ENCODE data around the gene RGL3. TPM values are rescaled to one million over a fixed set of nuclear protein-coding genes. Genes with fewer than 3 reads are reported as not detected.

RGL3 gene
- total and polyA plus RNA-seq, 2 experiments from 2014 or later, result 0.54 to 1.4 TPM

DNA sequence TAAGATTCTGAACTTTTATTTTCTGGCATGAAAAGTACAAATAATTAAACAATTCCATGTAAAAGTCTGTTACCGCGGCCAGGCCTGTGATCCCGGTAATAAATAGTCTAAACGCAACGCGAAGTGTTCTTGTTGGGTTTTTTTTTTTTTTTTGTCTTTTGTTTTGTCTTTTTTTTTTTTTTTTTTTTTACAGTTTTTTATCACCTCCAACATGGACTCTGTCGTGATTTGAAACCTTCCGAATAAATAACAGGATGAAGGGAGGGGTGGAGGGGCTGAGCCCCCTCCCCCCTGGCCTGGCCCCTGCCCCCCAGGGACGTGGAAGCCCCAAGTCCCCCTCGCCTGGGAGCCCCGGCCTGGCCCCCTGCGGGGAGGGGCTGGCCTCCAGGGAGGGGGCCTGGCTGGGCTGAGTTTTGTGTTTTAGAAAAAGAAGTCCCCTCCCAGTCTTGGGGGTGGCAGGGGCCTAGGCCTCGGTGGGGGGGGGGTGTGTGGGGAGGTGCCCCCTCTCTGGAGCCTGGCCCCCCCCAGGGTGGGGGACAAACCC, 32.3 kb upstream of the RGL3 start:
- no peak for TF ChIP-seq EZH2phosphoT487 (IDR thresholded peaks at IDR 0.05; ENCODE audit: insufficient read depth, low read depth)
- no peak for TF ChIP-seq EZH2 (IDR thresholded peaks at IDR 0.05; ENCODE audit: insufficient read depth, poor library complexity, severe bottlenecking)
- Histone ChIP-seq H3F3A (ENCODE audit: insufficient read depth) (no peaks in the 10 kb centered on the region), H3K4me1 (ENCODE audit: insufficient read depth) (no peaks in the 10 kb centered on the region), H3K4me3 (no peak overlapping the region), H3K79me2 (ENCODE audit: insufficient read depth) (no peaks in the 10 kb centered on the region), H3K36me3 (ENCODE audit: low read depth) (peaks cover 7% of the 10 kb centered on the region; the same call in 1 of the 2 replicates), H3K9ac (no peak overlapping the region), H3K4me2 (ENCODE audit: unreplicated experiment) (no peak overlapping the region), H4K20me1 (ENCODE audit: insufficient read depth) (no peaks in the 10 kb centered on the region), H3K9me2 (ENCODE audit: insufficient read depth) (no peaks in the 10 kb centered on the region), H3K27me3 (replicated peaks; ENCODE audit: insufficient read depth) (no peaks in the 10 kb centered on the region), H3K27ac (no peak overlapping the region), H3K9me3 (ENCODE audit: low read depth) (no peaks in the 10 kb centered on the region), H2AFZ (no peak overlapping the region)
- whole genome bisulfite sequencing, 2 experiments (ENCODE audit: low coverage in 1 of 2, low lambda C conversion rate in 2 of 2, missing lambda C conversion rate in 2 of 2), result 17 to 18% methylated on average over 9 to 13 of the region's 13 CpGs
- in situ Hi-C loops (cut with MboI), result loop anchor here (25.0 kb wide), 1 partner anchor 164 kb away; the partner anchor contains the start of gene TSPAN16
- no peak for DNase-seq

DNA sequence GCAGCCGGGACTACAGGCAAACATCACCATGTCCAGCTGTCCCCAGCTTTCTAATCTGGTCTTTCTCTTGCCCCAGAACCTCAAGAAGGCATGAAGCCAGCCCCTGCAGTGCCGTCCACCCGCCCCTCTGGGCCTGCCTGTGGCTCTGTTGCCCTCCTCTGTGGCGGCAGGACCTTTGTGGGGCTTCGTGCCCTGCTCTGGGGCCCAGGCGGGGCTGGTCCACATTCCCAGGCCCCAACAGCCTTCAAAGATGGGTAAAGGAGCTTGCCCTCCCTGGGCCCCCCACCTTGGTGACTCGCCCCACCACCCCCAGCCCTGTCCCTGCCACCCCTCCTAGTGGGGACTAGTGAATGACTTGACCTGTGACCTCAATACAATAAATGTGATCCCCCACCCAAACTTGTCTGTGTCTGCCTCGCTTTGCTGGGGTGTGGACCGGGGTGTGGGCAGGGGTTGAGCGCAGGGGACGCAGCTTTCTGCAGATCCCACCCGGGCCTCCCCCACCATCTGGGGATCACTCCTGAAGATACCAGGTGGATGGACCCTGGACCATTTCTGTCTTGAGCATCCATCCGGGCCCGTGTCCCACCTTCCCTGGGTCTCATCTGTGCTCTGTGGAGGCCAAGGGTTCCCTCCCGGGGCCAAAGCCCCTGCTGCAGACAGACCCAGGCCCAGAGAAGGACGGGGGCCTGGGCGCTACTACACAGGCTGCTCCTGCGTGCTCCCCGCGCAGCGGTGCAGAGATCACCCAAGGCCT, 31.6 kb upstream of the RGL3 start:
- in situ Hi-C loops (cut with MboI), result loop anchor here (25.0 kb wide), 1 partner anchor 163 kb away; the partner anchor contains the start of gene TSPAN16
- no peak overlapping the region for H2AFZ ChIP-seq
- DNase-seq, result no peak

DNA sequence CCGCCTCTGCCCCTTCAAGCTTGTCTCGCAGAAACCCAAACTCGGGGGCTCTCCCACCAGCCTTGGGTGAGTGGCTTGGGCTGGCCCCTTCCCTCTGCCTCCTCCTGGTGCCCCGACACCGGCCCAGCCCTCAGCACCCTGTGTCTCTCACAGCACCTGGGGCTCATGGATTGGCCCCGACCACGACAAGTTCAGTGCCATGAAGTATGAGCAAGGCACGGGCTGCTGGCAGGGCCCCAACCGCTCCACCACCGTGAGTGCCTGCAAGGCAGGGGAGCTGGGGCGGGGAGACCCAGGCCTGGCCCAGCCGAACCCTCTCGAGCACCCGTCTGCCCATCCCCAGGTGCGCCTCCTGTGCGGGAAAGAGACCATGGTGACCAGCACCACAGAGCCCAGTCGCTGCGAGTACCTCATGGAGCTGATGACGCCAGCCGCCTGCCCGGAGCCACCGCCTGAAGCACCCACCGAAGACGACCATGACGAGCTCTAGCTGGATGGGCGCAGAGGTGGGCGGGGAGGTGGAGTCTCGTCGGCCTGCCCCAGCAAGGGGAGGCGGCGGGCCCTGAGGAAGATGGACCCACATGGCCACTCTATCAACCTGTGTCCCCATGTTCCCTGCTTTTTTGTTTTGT, 29.9 kb upstream of the RGL3 start:
- Histone ChIP-seq H3K4me2 (ENCODE audit: unreplicated experiment) (no peak overlapping the region), H3K36me3 (ENCODE audit: low read depth) (peaks cover 7% of the 10 kb centered on the region; the same call in 1 of the 2 replicates)
- 95 to 96% methylated on average over 28 to 31 of the region's 31 CpGs for WGBS, 2 experiments (ENCODE audit: low coverage in 1 of 2, low lambda C conversion rate in 2 of 2, missing lambda C conversion rate in 2 of 2)

More for the DNA sequence above, 31.6 kb upstream of the RGL3 start:
- Histone ChIP-seq H4K20me1 (ENCODE audit: insufficient read depth) (no peaks in the 10 kb centered on the region), H3K4me1 (ENCODE audit: insufficient read depth) (no peaks in the 10 kb centered on the region), H3K9me2 (ENCODE audit: insufficient read depth) (no peaks in the 10 kb centered on the region), H3K4me2 (ENCODE audit: unreplicated experiment) (no peak overlapping the region), H3K9me3 (ENCODE audit: low read depth) (no peaks in the 10 kb centered on the region), H3K36me3 (ENCODE audit: low read depth) (peaks cover 7% of the 10 kb centered on the region; the same call in 1 of the 2 replicates), H3K79me2 (ENCODE audit: insufficient read depth) (no peaks in the 10 kb centered on the region), H3K27me3 (replicated peaks; ENCODE audit: insufficient read depth) (no peaks in the 10 kb centered on the region), H3K4me3 (no peak overlapping the region), H3K27ac (no peak overlapping the region), H3K9ac (no peak overlapping the region), H3F3A (ENCODE audit: insufficient read depth) (no peaks in the 10 kb centered on the region)
- 84 to 86% methylated on average over 20 to 21 of the region's 21 CpGs for WGBS, 2 experiments (ENCODE audit: low coverage in 1 of 2, low lambda C conversion rate in 2 of 2, missing lambda C conversion rate in 2 of 2)
- TF ChIP-seq EZH2phosphoT487 (IDR thresholded peaks at IDR 0.05; ENCODE audit: insufficient read depth, low read depth) (no peak), EZH2 (IDR thresholded peaks at IDR 0.05; ENCODE audit: insufficient read depth, poor library complexity, severe bottlenecking) (no peak)

DNA sequence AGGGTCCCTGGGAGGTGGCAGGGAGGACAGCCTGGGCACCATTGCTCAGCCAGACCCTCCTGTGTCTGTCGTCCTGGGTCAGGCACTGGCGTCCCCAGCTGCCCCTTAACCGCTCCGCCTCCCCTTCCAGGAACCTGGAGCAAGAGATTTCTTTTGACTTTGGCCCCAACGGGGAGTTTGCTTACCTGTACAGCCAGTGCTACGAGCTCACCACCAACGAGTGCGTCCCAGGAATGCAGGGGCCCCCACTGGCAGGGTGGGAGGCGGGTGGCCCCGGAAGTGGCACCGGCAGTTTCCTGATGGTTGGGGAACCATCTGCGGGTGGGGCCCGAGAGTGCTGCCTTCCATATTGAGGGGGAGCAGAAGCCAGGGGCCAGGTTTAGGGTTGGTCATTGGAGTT, 29.3 kb upstream of the RGL3 start:
- H3K4me1 ChIP-seq (ENCODE audit: insufficient read depth), result no peaks in the 10 kb centered on the region
- no peak overlapping the region for H3K4me2 ChIP-seq (ENCODE audit: unreplicated experiment)
- H3F3A ChIP-seq (ENCODE audit: insufficient read depth), result no peaks in the 10 kb centered on the region
- no peak overlapping the region for H3K9ac ChIP-seq
- H2AFZ ChIP-seq, result no peak overlapping the region
- H3K9me3 ChIP-seq (ENCODE audit: low read depth), result no peaks in the 10 kb centered on the region
- no peak overlapping the region for H3K4me3 ChIP-seq
- no peak overlapping the region for H3K27ac ChIP-seq
- no peaks in the 10 kb centered on the region for H4K20me1 ChIP-seq (ENCODE audit: insufficient read depth)
- TF ChIP-seq EZH2phosphoT487 (IDR thresholded peaks at IDR 0.05; ENCODE audit: insufficient read depth, low read depth) (no peak), EZH2 (IDR thresholded peaks at IDR 0.05; ENCODE audit: insufficient read depth, poor library complexity, severe bottlenecking) (no peak)
- in situ Hi-C loops (cut with MboI), result no loop called here
- no peak for DNase-seq
- H3K79me2 ChIP-seq (ENCODE audit: insufficient read depth), result no peaks in the 10 kb centered on the region
- H3K36me3 ChIP-seq (ENCODE audit: low read depth), result peaks cover 7% of the 10 kb centered on the region; the same call in 1 of the 2 replicates
- 94 to 95% methylated on average over 13 of the region's 13 CpGs for WGBS, 2 experiments (ENCODE audit: low coverage in 1 of 2, low lambda C conversion rate in 2 of 2, missing lambda C conversion rate in 2 of 2)
- no peaks in the 10 kb centered on the region for H3K9me2 ChIP-seq (ENCODE audit: insufficient read depth)
- H3K27me3 ChIP-seq (replicated peaks; ENCODE audit: insufficient read depth), result no peaks in the 10 kb centered on the region

More for the DNA sequence above, 29.9 kb upstream of the RGL3 start:
- no peaks in the 10 kb centered on the region for H3K79me2 ChIP-seq (ENCODE audit: insufficient read depth)
- H3K9me3 ChIP-seq (ENCODE audit: low read depth), result no peaks in the 10 kb centered on the region
- H3K4me1 ChIP-seq (ENCODE audit: insufficient read depth), result no peaks in the 10 kb centered on the region
- no peaks in the 10 kb centered on the region for H3K27me3 ChIP-seq (replicated peaks; ENCODE audit: insufficient read depth)
- H4K20me1 ChIP-seq (ENCODE audit: insufficient read depth), result no peaks in the 10 kb centered on the region
- no peak overlapping the region for H3K27ac ChIP-seq
- H3K9me2 ChIP-seq (ENCODE audit: insufficient read depth), result no peaks in the 10 kb centered on the region
- no peak overlapping the region for H2AFZ ChIP-seq
- in situ Hi-C loops (cut with MboI), result no loop called here
- DNase-seq, result no peak
- no peaks in the 10 kb centered on the region for H3F3A ChIP-seq (ENCODE audit: insufficient read depth)
- TF ChIP-seq EZH2phosphoT487 (IDR thresholded peaks at IDR 0.05; ENCODE audit: insufficient read depth, low read depth) (no peak), EZH2 (IDR thresholded peaks at IDR 0.05; ENCODE audit: insufficient read depth, poor library complexity, severe bottlenecking) (no peak)
- no peak overlapping the region for H3K9ac ChIP-seq
- H3K4me3 ChIP-seq, result no peak overlapping the region
